PC-3 (cell line): ENCODE data around the gene FBXL13.
"Not testable (repeated sequence)": the region's sequence is repeated elsewhere in the genome, so short reads cannot be mapped to it uniquely, and the experiment has no call there.

ENCODE experiments used
- CTCF ChIP-seq: fragments of 300-600 bp; sonication (generic); conservative IDR thresholded peaks from 2 replicates; pipeline ENCODE4 v1.5.1; 2017; ENCODE audit warnings: antibody characterized with exemption, low read depth, mild to moderate bottlenecking, low read length
- EZH2 ChIP-seq: fragments of 300-600 bp; sonication (generic); IDR thresholded peaks from one replicate; pipeline ENCODE4 v1.6.1; 2017; ENCODE audit warnings: antibody characterized with exemption, mild to moderate bottlenecking, low read length; ENCODE audit not compliant: unreplicated experiment
- EZH2phosphoT487 ChIP-seq: fragments of 300-600 bp; sonication (generic); IDR thresholded peaks from 2 replicates; pipeline ENCODE4 v1.6.1; 2018; ENCODE audit warnings: mild to moderate bottlenecking, antibody characterized with exemption, low read length, borderline replicate concordance

GRCh38 chr7:102838572-102839101, 236.0 kb downstream of the FBXL13 start:
- not testable (repeated sequence) for TF ChIP-seq EZH2, CTCF, EZH2phosphoT487
